CD4-positive, CD25-positive, alpha-beta regulatory T cell (primary cell): ENCODE measurements around the gene TYMS. TPM values are rescaled to one million over a fixed set of nuclear protein-coding genes. Genes with fewer than 3 reads are reported as not detected.
A peak's percentile ranks its signal among the peaks of the same experiment; 100 is the strongest.
"Not testable (repeated sequence)": the region's sequence is repeated elsewhere in the genome, so short reads cannot be mapped to it uniquely, and the experiment has no call there.

Source experiments
- ATAC-seq, 2 donors: fragments of 150-1000 bp; cut with Tn5 transposase; one replicate each; pipeline ENCODE4 v1.10.0; 2021; ENCODE audit warnings: low read depth in 2 of 2, moderate number of reproducible peaks in 2 of 2, moderate library complexity in 1 of 2
- DNase-seq, 3 donors: peaks; one replicate each; pipeline versions ENCODE4 v3.0.0 to v3.0.0-alpha.2; 2012 to 2022; ENCODE audit warnings: mixed read lengths in 1 of 3
- H3K27ac ChIP-seq: one replicate; pipeline ENCODE4 v1.7.0; 2013; ENCODE audit warnings: mild to moderate bottlenecking, low read length; ENCODE audit not compliant: insufficient read depth, poor library complexity, severe bottlenecking
- H3K27me3 ChIP-seq: one replicate; pipeline ENCODE4 v1.7.0; 2013; ENCODE audit warnings: low read length; ENCODE audit not compliant: control insufficient read depth, insufficient read depth
- H3K36me3 ChIP-seq: one replicate; pipeline ENCODE4 v1.7.0; 2013; ENCODE audit warnings: mild to moderate bottlenecking, low read length, moderate library complexity; ENCODE audit not compliant: control insufficient read depth, insufficient read depth
- H3K4me1 ChIP-seq: 2 replicates; pipeline ENCODE4 v1.7.0; 2013; ENCODE audit warnings: mild to moderate bottlenecking, low read length; ENCODE audit not compliant: insufficient read depth, control insufficient read depth, poor library complexity, severe bottlenecking
- H3K4me3 ChIP-seq: one replicate; pipeline ENCODE4 v1.7.0; 2013; ENCODE audit warnings: low read depth, mild to moderate bottlenecking, low read length, moderate library complexity
- H3K9me3 ChIP-seq, 2 experiments: 1 replicate in 1 of 2; 2 replicates in 1 of 2; pipeline ENCODE4 v1.7.0; 2013; ENCODE audit warnings: low read length in 2 of 2, mild to moderate bottlenecking in 1 of 2, moderate library complexity in 1 of 2; ENCODE audit not compliant: control insufficient read depth in 2 of 2
- H3K27ac Mint-ChIP-seq, 3 donors: one replicate each; pipeline ENCODE4 v1.8.0; 2020 to 2022; ENCODE audit warnings: mild to moderate bottlenecking in 3 of 3, mixed read lengths in 3 of 3, moderate library complexity in 2 of 3
- H3K27me3 Mint-ChIP-seq: one replicate; pipeline ENCODE4 v1.8.0; 2022; ENCODE audit warnings: mild to moderate bottlenecking, mixed read lengths
- H3K36me3 Mint-ChIP-seq: one replicate; pipeline ENCODE4 v1.8.0; 2020; ENCODE audit warnings: mixed read lengths
- H3K4me1 Mint-ChIP-seq, 4 donors: one replicate each; pipeline ENCODE4 v1.8.0; 2020 to 2022; ENCODE audit warnings: mixed read lengths in 4 of 4, mild to moderate bottlenecking in 1 of 4
- H3K4me3 Mint-ChIP-seq, 4 donors: one replicate each; pipeline ENCODE4 v1.8.0; 2020 to 2022; ENCODE audit warnings: mild to moderate bottlenecking in 4 of 4, mixed read lengths in 4 of 4, moderate library complexity in 3 of 4
- H3K9me3 Mint-ChIP-seq, 7 donors: one replicate each; pipeline ENCODE4 v1.8.0; 2020 to 2022; ENCODE audit warnings: mixed read lengths in 7 of 7, mild to moderate bottlenecking in 3 of 7, moderate library complexity in 2 of 7
- polyA plus RNA-seq, 4 donors: library from polyadenylated mRNA; unstranded; fragments of 300-500 nt; fragmentation: Illumina TruSeq; gene quantifications; one replicate each; pipeline ENCODE4 v1.2.3, GENCODE V29; 2021
- total RNA-seq: library from RNA; stranded (reverse); gene quantifications from one replicate; pipeline ENCODE4 v1.2.3, GENCODE V29; 2022

TYMS gene
- total and polyA plus RNA-seq, 5 donors from 2014 or later, result 4.9 to 14.4 (median 7.3) TPM

DNA sequence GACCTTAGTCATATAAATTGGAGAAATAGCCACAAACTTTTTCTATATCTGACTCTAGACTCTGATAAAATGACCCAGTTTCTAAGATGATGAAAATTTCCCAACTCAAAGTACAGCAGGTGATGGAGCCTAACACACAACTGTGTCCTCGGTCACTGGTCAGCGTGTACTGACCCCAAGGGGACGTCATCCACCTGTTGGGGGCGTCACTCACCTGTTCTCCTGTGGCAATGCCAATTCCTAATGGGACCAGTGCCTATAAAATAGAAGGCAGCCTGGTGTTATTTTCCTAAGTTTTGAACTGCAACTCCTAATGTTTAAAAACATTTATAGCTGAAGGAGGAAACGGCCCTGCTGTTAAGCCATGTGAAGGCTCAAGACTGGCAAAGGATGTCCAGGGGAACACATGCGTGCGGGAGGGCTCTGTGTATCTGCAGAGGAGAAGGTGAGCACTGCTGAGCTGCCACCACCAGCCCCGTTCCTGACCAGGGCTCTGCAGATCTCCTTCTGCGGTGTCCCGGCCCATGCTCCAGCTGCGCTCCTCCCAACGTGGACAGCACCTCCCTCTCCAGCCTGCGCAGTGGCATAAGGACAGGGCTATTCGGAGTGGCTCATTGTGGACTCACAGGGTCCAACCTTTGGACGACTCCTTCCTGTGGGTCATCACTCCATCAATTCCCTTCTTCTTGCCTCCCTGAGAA, 21.2 kb downstream of the TYMS start:
- no peaks in the 10 kb centered on the region for H3K27me3 Mint-ChIP-seq
- peaks cover 11 to 28% (median 16%) of the 10 kb centered on the region in 4 donors for H3K4me1 Mint-ChIP-seq
- DNase-seq, result no peak
- Histone ChIP-seq H3K9me3 (no peaks in the 10 kb centered on the region), H3K27ac (no peak overlapping the region), H3K4me3 (no peak overlapping the region), H3K4me1 (peaks cover 12% of the 10 kb centered on the region), H3K27me3 (no peaks in the 10 kb centered on the region), H3K36me3 (peaks cover 47% of the 10 kb centered on the region)
- peak overlapping the region in 1 of 3 donors; percentile 67 for H3K27ac Mint-ChIP-seq
- no peak overlapping the region for H3K4me3 Mint-ChIP-seq
- ATAC-seq, result no peak
- peaks cover 38% of the 10 kb centered on the region for H3K36me3 Mint-ChIP-seq
- no peaks in the 10 kb centered on the region for H3K9me3 Mint-ChIP-seq

DNA sequence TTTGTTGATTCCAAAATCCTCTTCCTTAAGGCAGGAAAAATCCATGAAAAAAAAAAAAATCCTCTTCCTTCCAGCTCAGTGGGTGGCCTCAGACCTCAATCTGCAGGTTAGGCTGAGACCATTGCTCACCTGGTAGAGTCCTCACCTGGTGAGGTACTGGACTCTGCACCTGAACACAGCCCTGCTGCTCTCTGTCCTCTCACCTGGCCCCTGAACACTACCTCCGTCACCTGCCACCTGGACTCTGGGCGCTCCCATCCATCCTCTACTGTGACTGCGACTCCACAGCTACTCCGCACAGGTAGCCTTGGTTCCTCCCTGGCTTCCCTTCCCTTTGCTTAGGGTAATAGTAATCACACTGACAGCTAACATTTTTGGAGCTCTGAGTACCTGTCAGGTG, 22.1 kb downstream of the TYMS start:
- H3K4me1 ChIP-seq, result peaks cover 12% of the 10 kb centered on the region
- no peaks in the 10 kb centered on the region for H3K27me3 Mint-ChIP-seq
- ATAC-seq, result no peak
- H3K4me3 ChIP-seq, result no peak overlapping the region
- H3K27me3 ChIP-seq, result no peaks in the 10 kb centered on the region
- no peak overlapping the region for H3K27ac ChIP-seq
- H3K4me3 Mint-ChIP-seq, result no peak overlapping the region
- H3K36me3 ChIP-seq, result peaks cover 43% of the 10 kb centered on the region
- H3K9me3 ChIP-seq, result no peaks in the 10 kb centered on the region
- peaks cover 11 to 28% (median 16%) of the 10 kb centered on the region in 4 donors for H3K4me1 Mint-ChIP-seq
- peaks cover 38% of the 10 kb centered on the region for H3K36me3 Mint-ChIP-seq
- H3K9me3 Mint-ChIP-seq, result no peaks in the 10 kb centered on the region
- no peak for DNase-seq
- H3K27ac Mint-ChIP-seq, result peak overlapping the region in 2 of 3 donors; percentile 53 to 67

DNA sequence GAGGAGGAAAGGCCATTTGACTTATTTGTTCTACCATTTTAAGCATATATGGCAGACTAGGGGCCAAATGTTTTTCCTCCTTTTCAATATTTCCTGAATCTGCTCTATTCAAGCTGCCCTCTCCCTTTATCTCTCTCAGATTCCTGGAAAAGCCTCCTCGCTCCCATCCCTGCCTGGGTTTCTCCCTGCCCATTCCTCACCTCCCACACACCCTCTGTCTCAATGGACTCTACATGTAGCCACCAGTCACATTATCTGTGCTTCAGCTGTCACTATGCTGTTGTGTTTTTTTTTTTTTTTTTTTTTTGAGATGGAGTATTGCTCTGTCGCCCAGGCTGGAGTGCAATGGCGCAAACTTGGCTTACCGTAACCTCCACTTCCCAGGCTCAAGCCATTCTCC, 22.9 kb downstream of the TYMS start:
- no peaks in the 10 kb centered on the region for H3K9me3 Mint-ChIP-seq
- H3K36me3 ChIP-seq, result peaks cover 38% of the 10 kb centered on the region
- no peaks in the 10 kb centered on the region for H3K27me3 ChIP-seq
- H3K36me3 Mint-ChIP-seq, result peaks cover 35% of the 10 kb centered on the region
- H3K27ac ChIP-seq, result no peak overlapping the region
- DNase-seq (no peak), ATAC-seq (no peak)
- H3K4me1 Mint-ChIP-seq, result peaks cover 11 to 28% (median 16%) of the 10 kb centered on the region in 4 donors
- H3K27ac Mint-ChIP-seq, result peak overlapping the region in 2 of 3 donors; percentile 59 to 78
- no peak overlapping the region for H3K4me3 ChIP-seq
- no peaks in the 10 kb centered on the region for H3K9me3 ChIP-seq
- no peak overlapping the region for H3K4me3 Mint-ChIP-seq
- H3K27me3 Mint-ChIP-seq, result no peaks in the 10 kb centered on the region
- H3K4me1 ChIP-seq, result peaks cover 12% of the 10 kb centered on the region

DNA sequence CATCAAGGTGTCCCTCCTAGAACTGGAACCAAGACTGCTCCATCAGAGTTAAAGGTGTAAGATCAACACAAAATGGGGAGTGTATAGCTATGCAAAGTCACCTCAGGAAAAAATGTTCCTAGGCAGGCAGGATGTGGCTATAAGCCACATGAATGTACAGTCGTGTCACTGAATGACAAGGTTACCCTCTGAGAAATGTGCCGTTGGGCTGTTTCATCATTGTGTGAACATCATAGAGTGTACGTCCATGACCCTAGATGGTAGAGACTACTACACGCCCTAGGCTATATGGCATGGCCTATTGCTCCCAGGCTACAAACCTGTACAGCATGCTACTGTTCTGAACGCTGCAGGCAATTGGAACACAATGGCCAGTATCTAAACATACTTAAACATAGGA, 24.5 kb downstream of the TYMS start:
- Histone ChIP-seq H3K27ac (no peak overlapping the region), H3K9me3 (no peaks in the 10 kb centered on the region), H3K4me3 (peak overlapping the region; percentile 8), H3K36me3 (peaks cover 31% of the 10 kb centered on the region), H3K4me1 (peaks cover 12% of the 10 kb centered on the region), H3K27me3 (no peaks in the 10 kb centered on the region)
- Mint-ChIP-seq H3K27ac (peak overlapping the region; percentile 63 to 92 (median 91)), H3K36me3 (peaks cover 23% of the 10 kb centered on the region), H3K9me3 (no peaks in the 10 kb centered on the region), H3K4me1 (peaks cover 11 to 28% (median 16%) of the 10 kb centered on the region in 4 donors), H3K4me3 (peak overlapping the region in 3 of 4 donors; percentile 16 to 29 (median 26)), H3K27me3 (no peaks in the 10 kb centered on the region)
- ATAC-seq, result peak; percentile 85 to 90
- peak in 2 of 3 donors; percentile 62 to 88 for DNase-seq

DNA sequence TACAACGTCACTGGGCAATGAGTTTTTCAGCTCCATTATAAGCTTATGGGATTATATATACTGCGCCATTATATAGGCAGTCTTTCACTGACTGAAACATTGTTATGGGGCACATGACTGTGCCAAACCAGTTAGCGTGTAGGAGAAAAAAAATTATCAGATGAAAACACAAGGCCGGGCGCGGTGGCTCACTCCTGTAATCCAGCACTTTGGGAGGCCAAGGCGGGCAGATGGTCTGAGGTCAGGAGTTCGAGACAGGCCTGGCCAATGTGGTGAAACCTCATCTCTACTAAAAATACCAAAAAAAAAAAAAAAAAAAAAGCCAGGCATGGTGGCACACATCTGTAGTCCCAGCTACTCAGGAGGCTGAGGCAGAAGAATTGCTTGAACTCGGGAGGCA, 25.0 kb downstream of the TYMS start:
- not testable (repeated sequence) for H3K27me3 ChIP-seq, DNase-seq, H3K27ac ChIP-seq, H3K27me3 Mint-ChIP-seq, ATAC-seq, H3K4me3 ChIP-seq, H3K9me3 ChIP-seq, H3K9me3 Mint-ChIP-seq
- Mint-ChIP-seq H3K36me3 (peaks cover 22% of the 10 kb centered on the region), H3K4me3 (peak overlapping the region in 1 of 4 donors; percentile 29), H3K4me1 (peaks cover 11 to 25% (median 16%) of the 10 kb centered on the region in 4 donors), H3K27ac (peak overlapping the region; percentile 77 to 92 (median 91))
- Histone ChIP-seq H3K36me3 (peaks cover 28% of the 10 kb centered on the region), H3K4me1 (peaks cover 12% of the 10 kb centered on the region)

DNA sequence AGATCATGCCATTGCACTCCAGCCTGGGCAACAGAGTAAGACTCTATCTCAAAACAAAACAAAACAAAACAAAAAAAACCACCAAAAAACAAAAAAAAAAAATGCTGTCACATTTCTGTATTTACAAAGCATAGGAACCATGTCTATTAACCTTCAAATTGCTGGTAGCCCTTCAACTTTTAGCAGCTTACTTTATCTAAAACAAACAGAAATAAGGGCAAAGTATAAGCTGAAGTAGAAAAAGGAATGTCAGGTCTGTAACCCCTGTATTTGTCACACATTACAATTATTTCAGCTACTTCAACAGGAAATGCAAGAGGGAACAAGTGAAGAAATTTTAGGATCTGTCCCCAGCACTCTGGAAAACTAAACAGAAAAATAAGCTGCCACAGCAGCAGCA, 25.4 kb downstream of the TYMS start:
- Histone ChIP-seq H3K4me1 (peaks cover 12% of the 10 kb centered on the region), H3K27me3 (no peaks in the 10 kb centered on the region), H3K27ac (no peak overlapping the region), H3K36me3 (peaks cover 28% of the 10 kb centered on the region), H3K4me3 (no peak overlapping the region), H3K9me3 (no peaks in the 10 kb centered on the region)
- no peak for ATAC-seq
- H3K27ac Mint-ChIP-seq, result no peak overlapping the region
- H3K4me1 Mint-ChIP-seq, result peaks cover 11 to 25% (median 16%) of the 10 kb centered on the region in 4 donors
- no peaks in the 10 kb centered on the region for H3K9me3 Mint-ChIP-seq
- no peak overlapping the region for H3K4me3 Mint-ChIP-seq
- no peak for DNase-seq
- peaks cover 24% of the 10 kb centered on the region for H3K36me3 Mint-ChIP-seq
- no peaks in the 10 kb centered on the region for H3K27me3 Mint-ChIP-seq

DNA sequence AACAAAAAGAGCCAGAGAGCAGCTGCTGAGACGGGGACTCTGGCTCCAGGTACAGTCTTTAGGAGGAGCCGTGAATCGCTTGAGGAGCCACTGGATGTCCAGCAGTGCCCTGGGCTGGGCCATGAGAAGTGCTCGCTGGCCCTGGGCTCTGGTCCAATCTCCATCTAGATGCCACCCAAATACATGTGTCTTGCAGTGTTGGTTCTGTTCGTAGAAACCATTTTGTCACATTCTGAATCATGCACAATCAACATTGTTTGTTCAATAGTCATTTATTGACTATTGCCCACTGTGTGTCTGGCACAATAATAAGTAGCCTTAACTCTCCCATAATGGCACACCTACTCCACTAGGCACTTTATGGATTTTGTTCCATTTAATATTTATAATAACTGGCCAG, 26.1 kb downstream of the TYMS start:
- no peak overlapping the region for H3K27ac Mint-ChIP-seq
- no peaks in the 10 kb centered on the region for H3K27me3 Mint-ChIP-seq
- H3K36me3 Mint-ChIP-seq, result peaks cover 21% of the 10 kb centered on the region
- Histone ChIP-seq H3K9me3 (no peaks in the 10 kb centered on the region), H3K4me3 (no peak overlapping the region), H3K27me3 (no peaks in the 10 kb centered on the region), H3K36me3 (peaks cover 28% of the 10 kb centered on the region), H3K27ac (no peak overlapping the region), H3K4me1 (peaks cover 12% of the 10 kb centered on the region)
- no peak for DNase-seq
- H3K4me3 Mint-ChIP-seq, result no peak overlapping the region
- no peak for ATAC-seq
- H3K9me3 Mint-ChIP-seq, result no peaks in the 10 kb centered on the region
- H3K4me1 Mint-ChIP-seq, result peaks cover 11 to 25% (median 16%) of the 10 kb centered on the region in 4 donors

DNA sequence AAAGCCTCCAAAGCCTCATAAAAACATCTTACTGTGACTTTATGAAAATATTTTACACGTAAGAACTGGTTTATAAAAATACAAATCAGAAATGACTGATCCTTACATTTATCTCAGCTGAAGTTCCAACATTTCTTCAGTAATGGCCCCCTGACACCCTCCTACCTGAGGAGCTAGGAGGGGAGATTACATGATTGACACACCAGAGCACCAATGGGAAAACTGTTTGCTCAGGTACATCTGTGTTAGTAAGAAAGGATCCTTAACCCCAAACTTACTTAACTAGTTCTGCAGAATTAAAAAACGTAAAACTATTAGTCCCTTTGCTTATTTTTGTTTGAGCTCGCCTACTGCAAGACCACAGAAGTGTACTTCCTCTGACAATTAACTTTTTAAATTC, 28.0 kb downstream of the TYMS start:
- Mint-ChIP-seq H3K27ac (peak overlapping the region in 1 of 3 donors; percentile 44), H3K36me3 (peaks cover 11% of the 10 kb centered on the region)

More for the DNA sequence above, 28.0 kb downstream of the TYMS start:
- Mint-ChIP-seq H3K27me3 (no peaks in the 10 kb centered on the region), H3K9me3 (no peaks in the 10 kb centered on the region), H3K4me3 (no peak overlapping the region), H3K4me1 (peaks cover 9 to 19% (median 14%) of the 10 kb centered on the region in 4 donors)
- ATAC-seq (no peak), DNase-seq (no peak)
- H3K36me3 ChIP-seq, result peaks cover 23% of the 10 kb centered on the region
- no peaks in the 10 kb centered on the region for H3K27me3 ChIP-seq
- H3K4me3 ChIP-seq, result no peak overlapping the region
- H3K9me3 ChIP-seq, result no peaks in the 10 kb centered on the region
- no peak overlapping the region for H3K27ac ChIP-seq
- H3K4me1 ChIP-seq, result peaks cover 12% of the 10 kb centered on the region
